ENCODE results near the gene SLCO3A1.
A peak's percentile ranks its signal among the peaks of the same experiment; 100 is the strongest.

The SLCO3A1 gene

GRCh38 chr15:91941871-91942658, 88.6 kb downstream of the SLCO3A1 start:
- DNase-seq (ENCODE audit: low spot score in 2 of 2), result no peak
- peaks cover 80% of the 10 kb centered on the region for H3K4me1 Mint-ChIP-seq
- no peaks in the 10 kb centered on the region for H3K27me3 Mint-ChIP-seq
- H3K27ac Mint-ChIP-seq (ENCODE audit: low read depth), result no peak overlapping the region
- H3K36me3 Mint-ChIP-seq (ENCODE audit: insufficient read depth), result peaks cover 4% of the 10 kb centered on the region
- H3K9me3 Mint-ChIP-seq, result no peaks in the 10 kb centered on the region
- H3K4me3 Mint-ChIP-seq, result no peak overlapping the region
- ATAC-seq (replicated peaks; ENCODE audit: extremely low read depth, poor library complexity, severe bottlenecking), result no peak

- H3K9me3 Mint-ChIP-seq, result no peaks in the 10 kb centered on the region
- H3K4me3 Mint-ChIP-seq, result peak overlapping the region; percentile 68
- H3K27ac Mint-ChIP-seq (ENCODE audit: low read depth), result no peak overlapping the region
- peak in 1 of 2 donors; percentile 30 for DNase-seq (ENCODE audit: low spot score in 2 of 2)
- H3K27me3 Mint-ChIP-seq, result no peaks in the 10 kb centered on the region
- peaks cover 85% of the 10 kb centered on the region for H3K4me1 Mint-ChIP-seq
- peaks cover 4% of the 10 kb centered on the region for H3K36me3 Mint-ChIP-seq (ENCODE audit: insufficient read depth)
- peak; percentile 92 for ATAC-seq (replicated peaks; ENCODE audit: extremely low read depth, poor library complexity, severe bottlenecking)
Measured at GRCh38 chr15:91942720-91943394, 89.3 kb downstream of the SLCO3A1 start.

- Mint-ChIP-seq H3K4me1 (peaks cover 83% of the 10 kb centered on the region), H3K27me3 (no peaks in the 10 kb centered on the region), H3K9me3 (no peaks in the 10 kb centered on the region), H3K36me3 (ENCODE audit: insufficient read depth) (peaks cover 4% of the 10 kb centered on the region), H3K27ac (ENCODE audit: low read depth) (no peak overlapping the region), H3K4me3 (no peak overlapping the region)
- DNase-seq (ENCODE audit: low spot score in 2 of 2) (no peak), ATAC-seq (replicated peaks; ENCODE audit: extremely low read depth, poor library complexity, severe bottlenecking) (no peak)
Measured at GRCh38 chr15:91944331-91944730, 90.8 kb downstream of the SLCO3A1 start.

- ATAC-seq (replicated peaks; ENCODE audit: extremely low read depth, poor library complexity, severe bottlenecking), result no peak
- Mint-ChIP-seq H3K9me3 (no peaks in the 10 kb centered on the region), H3K4me1 (peaks cover 85% of the 10 kb centered on the region)
Measured at GRCh38 chr15:91945385-91945784, 91.9 kb downstream of the SLCO3A1 start.

GRCh38 chr15:91946075-91946474, 92.6 kb downstream of the SLCO3A1 start:
- Mint-ChIP-seq H3K27ac (ENCODE audit: low read depth) (no peak overlapping the region), H3K4me1 (peaks cover 89% of the 10 kb centered on the region), H3K27me3 (no peaks in the 10 kb centered on the region), H3K4me3 (no peak overlapping the region), H3K9me3 (no peaks in the 10 kb centered on the region), H3K36me3 (ENCODE audit: insufficient read depth) (peaks cover 4% of the 10 kb centered on the region)
- no peak for DNase-seq (ENCODE audit: low spot score in 2 of 2)
- ATAC-seq (replicated peaks; ENCODE audit: extremely low read depth, poor library complexity, severe bottlenecking), result no peak

More at GRCh38 chr15:91945385-91945784, 91.9 kb downstream of the SLCO3A1 start:
- Mint-ChIP-seq H3K27me3 (no peaks in the 10 kb centered on the region), H3K4me3 (no peak overlapping the region), H3K27ac (ENCODE audit: low read depth) (peak overlapping the region; percentile 18), H3K36me3 (ENCODE audit: insufficient read depth) (peaks cover 4% of the 10 kb centered on the region)
- DNase-seq (ENCODE audit: low spot score in 2 of 2), result no peak

- H3K4me3 Mint-ChIP-seq, result no peak overlapping the region
- H3K9me3 Mint-ChIP-seq, result no peaks in the 10 kb centered on the region
- DNase-seq (ENCODE audit: low spot score in 2 of 2), result no peak
- H3K36me3 Mint-ChIP-seq (ENCODE audit: insufficient read depth), result peaks cover 4% of the 10 kb centered on the region
- no peaks in the 10 kb centered on the region for H3K27me3 Mint-ChIP-seq
- ATAC-seq (replicated peaks; ENCODE audit: extremely low read depth, poor library complexity, severe bottlenecking), result no peak
- peaks cover 90% of the 10 kb centered on the region for H3K4me1 Mint-ChIP-seq
- H3K27ac Mint-ChIP-seq (ENCODE audit: low read depth), result peak overlapping the region; percentile 54
Measured at GRCh38 chr15:91946581-91947292, 93.2 kb downstream of the SLCO3A1 start.

GRCh38 chr15:91947293-91947679, 93.8 kb downstream of the SLCO3A1 start:
- peaks cover 90% of the 10 kb centered on the region for H3K4me1 Mint-ChIP-seq
- DNase-seq (ENCODE audit: low spot score in 2 of 2), result no peak
- H3K27me3 Mint-ChIP-seq, result no peaks in the 10 kb centered on the region
- no peak overlapping the region for H3K4me3 Mint-ChIP-seq
- H3K36me3 Mint-ChIP-seq (ENCODE audit: insufficient read depth), result peaks cover 4% of the 10 kb centered on the region
- H3K9me3 Mint-ChIP-seq, result no peaks in the 10 kb centered on the region
- peak overlapping the region; percentile 54 for H3K27ac Mint-ChIP-seq (ENCODE audit: low read depth)
- ATAC-seq (replicated peaks; ENCODE audit: extremely low read depth, poor library complexity, severe bottlenecking), result no peak

GRCh38 chr15:91947683-91948608, 94.4 kb downstream of the SLCO3A1 start:
- Mint-ChIP-seq H3K4me1 (peaks cover 91% of the 10 kb centered on the region), H3K27ac (ENCODE audit: low read depth) (peak overlapping the region; percentile 54), H3K27me3 (no peaks in the 10 kb centered on the region), H3K36me3 (ENCODE audit: insufficient read depth) (peaks cover 3% of the 10 kb centered on the region), H3K4me3 (no peak overlapping the region), H3K9me3 (no peaks in the 10 kb centered on the region)
- no peak for DNase-seq (ENCODE audit: low spot score in 2 of 2)
- ATAC-seq (replicated peaks; ENCODE audit: extremely low read depth, poor library complexity, severe bottlenecking), result no peak

- Mint-ChIP-seq H3K27me3 (no peaks in the 10 kb centered on the region), H3K9me3 (no peaks in the 10 kb centered on the region), H3K4me3 (no peak overlapping the region), H3K36me3 (ENCODE audit: insufficient read depth) (peaks cover 2% of the 10 kb centered on the region), H3K4me1 (peaks cover 91% of the 10 kb centered on the region), H3K27ac (ENCODE audit: low read depth) (peak overlapping the region; percentile 54)
- ATAC-seq (replicated peaks; ENCODE audit: extremely low read depth, poor library complexity, severe bottlenecking), result no peak
- DNase-seq (ENCODE audit: low spot score in 2 of 2), result no peak
Measured at GRCh38 chr15:91949361-91949760, 95.9 kb downstream of the SLCO3A1 start.

GRCh38 chr15:91950054-91950453, 96.5 kb downstream of the SLCO3A1 start:
- no peaks in the 10 kb centered on the region for H3K9me3 Mint-ChIP-seq
- H3K27me3 Mint-ChIP-seq, result no peaks in the 10 kb centered on the region
- H3K4me1 Mint-ChIP-seq, result peaks cover 95% of the 10 kb centered on the region
- ATAC-seq (replicated peaks; ENCODE audit: extremely low read depth, poor library complexity, severe bottlenecking) (no peak), DNase-seq (ENCODE audit: low spot score in 2 of 2) (no peak)
- peaks cover 2% of the 10 kb centered on the region for H3K36me3 Mint-ChIP-seq (ENCODE audit: insufficient read depth)
- peak overlapping the region; percentile 54 for H3K27ac Mint-ChIP-seq (ENCODE audit: low read depth)
- H3K4me3 Mint-ChIP-seq, result no peak overlapping the region

- ATAC-seq (replicated peaks; ENCODE audit: extremely low read depth, poor library complexity, severe bottlenecking), result no peak
- Mint-ChIP-seq H3K4me1 (peaks cover 95% of the 10 kb centered on the region), H3K27me3 (no peaks in the 10 kb centered on the region), H3K27ac (ENCODE audit: low read depth) (peak overlapping the region; percentile 60), H3K36me3 (ENCODE audit: insufficient read depth) (no peaks in the 10 kb centered on the region), H3K4me3 (no peak overlapping the region), H3K9me3 (no peaks in the 10 kb centered on the region)
- DNase-seq (ENCODE audit: low spot score in 2 of 2), result no peak
Measured at GRCh38 chr15:91950631-91951329, 97.3 kb downstream of the SLCO3A1 start.
